B cell (primary cell): ENCODE data around the gene MYT1.

ENCODE experiments used
- CTCF ChIP-seq: fragments of 200-600 bp; IDR thresholded peaks from one replicate; pipeline ENCODE4 v1.8.0; 2022; ENCODE audit warnings: antibody characterized with exemption, mild to moderate bottlenecking
- EZH2 ChIP-seq: IDR thresholded peaks from 2 replicates; pipeline ENCODE4 v1.6.1; 2012; ENCODE audit warnings: borderline replicate concordance, low read depth, mild to moderate bottlenecking, moderate library complexity, low read length; ENCODE audit not compliant: insufficient read depth, poor library complexity, severe bottlenecking

- TF ChIP-seq CTCF: no peak
- TF ChIP-seq EZH2: no peak
These were observed 23.3 kb upstream of the MYT1 start for GRCh38 chr20:64140956-64141355.
